Sigmoid colon (tissue), 7 donors: ENCODE data around the gene SRBD1. TPM values are rescaled to one million over a fixed set of nuclear protein-coding genes. Genes with fewer than 3 reads are reported as not detected.

Experiments used
- DNase-seq: peaks from one replicate; pipeline ENCODE4 v3.0.0-alpha.2; 2019
- H3K27ac ChIP-seq, 4 donors: fragments of 200-600 bp; sonication (generic); one replicate each; pipeline ENCODE4 v1.5.1; 2016 to 2019; ENCODE audit warnings: mild to moderate bottlenecking in 1 of 4
- H3K27me3 ChIP-seq, 3 donors: fragments of 200-600 bp; sonication (generic); one replicate each; pipeline ENCODE4 v1.5.1; 2019; ENCODE audit warnings: mild to moderate bottlenecking in 1 of 3
- H3K36me3 ChIP-seq, 4 donors: fragments of 200-600 bp; sonication (generic); one replicate each; pipeline ENCODE4 v1.5.1; 2016 to 2019
- H3K4me1 ChIP-seq, 4 donors: fragments of 200-600 bp; sonication (generic); one replicate each; pipeline ENCODE4 v1.5.1; 2017 to 2019
- H3K4me3 ChIP-seq, 4 donors: fragments of 200-600 bp; sonication (generic); one replicate each; pipeline ENCODE4 v1.5.1; 2017 to 2019; ENCODE audit warnings: mild to moderate bottlenecking in 2 of 4, moderate library complexity in 1 of 4
- H3K9me3 ChIP-seq, 4 donors: fragments of 200-600 bp in 3 of 4; sonication (generic) in 3 of 4; one replicate each; pipeline versions ENCODE4 v1.5.1 to v1.6.1; 2013 to 2019
- CTCF ChIP-seq, 4 experiments: fragments of 450-650 bp in 3 of 4; fragments of 200-600 bp in 1 of 4; IDR thresholded peaks; one replicate each; pipeline ENCODE4 v1.5.1; 2016 to 2019; ENCODE audit warnings: antibody characterized with exemption in 4 of 4, mild to moderate bottlenecking in 3 of 4, moderate library complexity in 2 of 4
- EP300 ChIP-seq, 4 donors: sonication (generic); formaldehyde crosslinking; IDR thresholded peaks; one replicate each; pipeline ENCODE4 v1.6.1; 2017; ENCODE audit warnings: antibody characterized with exemption in 4 of 4
- POLR2A ChIP-seq, 2 donors: fragments of 450-650 bp; IDR thresholded peaks; one replicate each; pipeline ENCODE4 v1.6.1; 2016; ENCODE audit warnings: antibody characterized with exemption in 2 of 2, mild to moderate bottlenecking in 2 of 2, moderate library complexity in 2 of 2
- POLR2AphosphoS5 ChIP-seq, 4 donors: sonication (generic); formaldehyde crosslinking; IDR thresholded peaks; one replicate each; pipeline ENCODE4 v1.6.1; 2017; ENCODE audit warnings: antibody characterized with exemption in 4 of 4
- WGBS, 2 donors: extraction: QIAGEN DNeasy Blood & Tissue Kit; methylation state at CpG; one replicate each; pipeline ENCODE4 v1.1.7; 2013; 5-methylcytosine and 5-hydroxymethylcytosine counted together
- intact Hi-C: fragments of 100-400 bp; cut with DNase I; formaldehyde crosslinking; loops from one replicate; pipeline ENCODE4 v1.15.1; 2023
- polyA plus RNA-seq, 3 donors: library from polyadenylated mRNA; stranded (reverse); fragments of 200-250 nt; gene quantifications; one replicate each; pipeline ENCODE4 v1.2.3, GENCODE V29; 2013
- total RNA-seq, 4 donors: library from RNA; depleted of rRNA; stranded (reverse); fragments of >200 nt; gene quantifications; one replicate each; pipeline ENCODE4 v1.1.0, GENCODE V29; 2016
- donor health status: healthy with polysubstance abuse.
- donor health status: Bipolar disorder and iron deficiency.
- donor health status: healthy.

The SRBD1 gene
- total and polyA plus RNA-seq, 7 donors = 9.0 to 31.4 (median 16.0) TPM

GRCh38 chr2:45559436-45559835 lies 51.6 kb downstream of the SRBD1 start:
- intact Hi-C loops = no loop called here
- 97 to 99% methylated on average over 3 of the region's 3 CpGs for WGBS, 2 donors
- no peaks in the 10 kb centered on the region for H3K9me3 ChIP-seq
- no peak for DNase-seq
- no peak overlapping the region for H3K27ac ChIP-seq
- H3K4me1 ChIP-seq = no peaks in the 10 kb centered on the region
- H3K27me3 ChIP-seq = no peaks in the 10 kb centered on the region
- no peak for TF ChIP-seq POLR2AphosphoS5 (IDR thresholded peaks at IDR 0.05)
- TF ChIP-seq POLR2A (IDR thresholded peaks at IDR 0.05) = no peak
- no peak for TF ChIP-seq CTCF (IDR thresholded peaks at IDR 0.05)
- TF ChIP-seq EP300 (IDR thresholded peaks at IDR 0.05) = no peak
- H3K36me3 ChIP-seq = no peaks in the 10 kb centered on the region
- no peak overlapping the region for H3K4me3 ChIP-seq

DNA sequence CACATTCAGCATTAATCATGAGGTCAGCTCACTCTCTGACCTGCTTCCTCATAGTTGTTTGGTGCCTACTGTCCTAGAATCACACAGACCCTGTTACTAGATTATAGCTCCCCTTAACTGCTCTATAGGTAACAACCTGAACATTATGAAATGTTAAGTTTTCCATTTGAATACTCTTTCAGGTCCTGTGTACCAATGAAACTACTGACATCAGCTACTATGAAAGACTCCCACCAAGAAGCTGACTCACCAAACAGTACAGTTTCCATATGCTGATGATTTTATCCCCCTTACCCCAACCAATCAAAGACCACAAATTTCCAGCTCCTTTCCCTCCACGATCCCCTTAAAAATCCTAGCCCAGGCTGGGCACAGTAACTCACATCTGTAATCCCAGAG lies 56.3 kb downstream of the SRBD1 start:
- no peaks in the 10 kb centered on the region for H3K4me1 ChIP-seq
- H3K27me3 ChIP-seq = no peaks in the 10 kb centered on the region
- DNase-seq = no peak
- peaks cover 0 to 3% (median 0%) of the 10 kb centered on the region in 4 donors for H3K36me3 ChIP-seq
- H3K9me3 ChIP-seq = no peaks in the 10 kb centered on the region
- 89 to 90% methylated on average over 1 of the region's 1 CpG for WGBS, 2 donors
- H3K4me3 ChIP-seq = no peak overlapping the region
- no peak for TF ChIP-seq CTCF (IDR thresholded peaks at IDR 0.05)
- TF ChIP-seq POLR2A (IDR thresholded peaks at IDR 0.05) = no peak
- TF ChIP-seq POLR2AphosphoS5 (IDR thresholded peaks at IDR 0.05) = no peak
- TF ChIP-seq EP300 (IDR thresholded peaks at IDR 0.05) = no peak
- H3K27ac ChIP-seq = no peak overlapping the region
- intact Hi-C loops = no loop called here

DNA sequence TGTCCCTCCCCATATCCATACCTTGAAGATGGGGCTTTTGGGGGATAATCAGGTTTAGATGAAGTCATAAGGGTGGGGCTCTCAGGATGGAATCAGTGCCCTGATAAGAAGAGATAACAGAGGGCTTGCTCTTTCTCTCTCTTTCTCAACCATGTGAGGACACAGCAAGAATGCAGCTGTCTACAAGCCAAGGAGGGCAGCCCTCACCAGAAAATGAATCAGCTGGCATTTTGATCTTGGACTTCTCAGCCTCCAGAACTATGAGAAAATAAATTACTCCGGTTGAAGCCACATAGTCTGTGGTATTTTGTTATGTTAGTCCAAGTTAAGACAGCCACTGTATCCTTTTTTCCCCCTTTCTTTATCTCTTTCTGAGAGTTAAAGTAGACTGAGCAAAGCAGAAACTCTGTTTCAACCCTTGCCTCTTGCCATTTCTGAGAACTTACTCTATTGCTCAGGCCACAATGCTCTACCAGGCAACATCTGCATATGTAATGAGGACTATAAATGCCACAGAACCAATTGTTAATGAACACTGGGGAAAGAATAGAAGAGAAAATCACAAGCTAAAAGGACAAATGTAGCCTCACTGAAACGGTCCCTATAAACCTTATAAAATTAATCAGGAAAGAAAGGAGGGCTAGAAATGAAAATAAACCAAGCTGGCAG lies 56.9 kb downstream of the SRBD1 start:
- no peak for DNase-seq
- Histone ChIP-seq H3K27ac (no peak overlapping the region), H3K4me1 (no peaks in the 10 kb centered on the region), H3K27me3 (no peaks in the 10 kb centered on the region), H3K4me3 (no peak overlapping the region), H3K36me3 (peaks cover 0 to 3% (median 0%) of the 10 kb centered on the region in 4 donors), H3K9me3 (no peaks in the 10 kb centered on the region)
- TF ChIP-seq POLR2A (IDR thresholded peaks at IDR 0.05) (no peak), POLR2AphosphoS5 (IDR thresholded peaks at IDR 0.05) (no peak), CTCF (IDR thresholded peaks at IDR 0.05) (no peak), EP300 (IDR thresholded peaks at IDR 0.05) (no peak)
- intact Hi-C loops = no loop called here
- 40 to 73% methylated on average over 2 of the region's 2 CpGs for WGBS, 2 donors

DNA sequence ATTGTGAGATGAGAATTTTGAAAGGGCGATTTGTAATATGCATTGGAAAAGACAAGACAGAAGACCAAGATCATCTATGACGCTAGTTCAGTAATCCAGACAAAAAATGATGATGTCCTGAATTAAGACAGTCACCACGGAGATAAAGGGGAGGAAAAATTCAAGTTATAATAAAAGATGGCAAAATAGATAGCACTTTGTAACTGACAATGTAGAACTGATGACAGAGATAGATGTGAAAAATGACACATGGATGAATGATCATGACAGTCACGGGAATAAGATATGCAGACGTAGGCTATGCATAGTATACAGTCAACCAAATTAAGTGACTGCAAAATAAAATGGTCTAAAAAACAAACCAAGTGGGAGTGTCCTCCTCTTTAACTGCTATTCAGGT lies 59.2 kb downstream of the SRBD1 start:
- intact Hi-C loops = no loop called here
- 86 to 90% methylated on average over 5 of the region's 5 CpGs for WGBS, 2 donors
- TF ChIP-seq EP300 (IDR thresholded peaks at IDR 0.05) (no peak), POLR2A (IDR thresholded peaks at IDR 0.05) (no peak), POLR2AphosphoS5 (IDR thresholded peaks at IDR 0.05) (no peak), CTCF (IDR thresholded peaks at IDR 0.05) (no peak)
- Histone ChIP-seq H3K9me3 (no peaks in the 10 kb centered on the region), H3K4me1 (no peaks in the 10 kb centered on the region), H3K4me3 (no peak overlapping the region), H3K36me3 (peaks cover 0 to 8% (median 0%) of the 10 kb centered on the region in 4 donors), H3K27ac (no peak overlapping the region), H3K27me3 (no peaks in the 10 kb centered on the region)
- no peak for DNase-seq

GRCh38 chr2:45545943-45546342 lies 65.1 kb downstream of the SRBD1 start:
- TF ChIP-seq POLR2A (IDR thresholded peaks at IDR 0.05) (no peak), EP300 (IDR thresholded peaks at IDR 0.05) (no peak), CTCF (IDR thresholded peaks at IDR 0.05) (no peak), POLR2AphosphoS5 (IDR thresholded peaks at IDR 0.05) (no peak)
- Histone ChIP-seq H3K36me3 (peaks cover 9 to 50% (median 16%) of the 10 kb centered on the region in 4 donors), H3K27ac (no peak overlapping the region), H3K4me1 (no peaks in the 10 kb centered on the region), H3K9me3 (peaks cover 0 to 9% (median 1%) of the 10 kb centered on the region in 4 donors), H3K4me3 (no peak overlapping the region), H3K27me3 (no peaks in the 10 kb centered on the region)
- DNase-seq = no peak
- intact Hi-C loops = no loop called here
